Activated CD4-positive, alpha-beta T cell treated with anti-CD3 and anti-CD28 coated beads, Interleukin-2, Interleukin-4, amounts not matched to agents 100 ng/mL and 50 ng/mL, durations not matched to agents 16 hours and 8 hours (primary cell): ENCODE measurements around the gene NCAM1.
A peak's percentile ranks its signal among the peaks of the same experiment; 100 is the strongest.

Source experiments
- DNase-seq: peaks from one replicate; pipeline ENCODE4 v3.0.0-alpha.2; 2020; ENCODE audit warnings: low spot score

The NCAM1 gene

GRCh38 chr11:113201054-113201818 lies 240.0 kb downstream of the NCAM1 start:
- DNase-seq: no peak

DNA sequence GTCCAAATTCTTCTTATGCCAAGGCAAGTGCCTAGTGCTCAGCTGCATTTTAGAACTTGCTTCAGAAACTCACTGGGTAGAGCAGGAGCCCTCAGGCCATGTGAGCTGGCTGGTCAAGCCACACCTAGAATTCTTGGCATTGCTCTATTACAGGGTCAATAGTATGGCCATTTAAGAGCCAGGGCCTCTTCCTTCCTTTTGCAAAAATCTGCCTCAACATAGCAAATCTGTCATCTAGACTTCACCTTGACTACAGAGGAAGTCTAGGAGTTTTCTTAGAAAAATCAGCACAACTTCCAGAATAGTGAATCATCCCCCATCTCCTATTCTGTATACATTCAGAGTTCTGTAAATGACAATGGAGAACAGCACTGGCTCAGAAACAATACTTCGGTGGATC lies 241.2 kb downstream of the NCAM1 start:
- no peak for DNase-seq

GRCh38 chr11:113203141-113203753 lies 242.0 kb downstream of the NCAM1 start:
- no peak for DNase-seq

DNA sequence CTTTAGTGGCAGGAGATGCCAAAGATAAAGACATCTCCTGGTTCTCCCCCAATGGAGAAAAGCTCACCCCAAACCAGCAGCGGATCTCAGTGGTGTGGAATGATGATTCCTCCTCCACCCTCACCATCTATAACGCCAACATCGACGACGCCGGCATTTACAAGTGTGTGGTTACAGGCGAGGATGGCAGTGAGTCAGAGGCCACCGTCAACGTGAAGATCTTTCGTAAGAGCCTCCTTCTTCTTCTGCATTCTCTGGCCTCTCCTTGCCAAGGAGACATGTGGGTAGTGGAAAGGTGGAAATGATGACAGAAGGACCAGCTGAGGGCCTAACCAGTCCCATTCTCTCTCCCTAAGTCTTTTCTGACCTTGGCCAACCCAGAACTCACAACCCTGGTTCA lies 243.1 kb downstream of the NCAM1 start:
- no peak for DNase-seq

- DNase-seq: no peak
These were observed 252.3 kb downstream of the NCAM1 start for GRCh38 chr11:113213549-113213948.

- DNase-seq: no peak
These were observed 261.0 kb downstream of the NCAM1 start for GRCh38 chr11:113222241-113222640.

DNA sequence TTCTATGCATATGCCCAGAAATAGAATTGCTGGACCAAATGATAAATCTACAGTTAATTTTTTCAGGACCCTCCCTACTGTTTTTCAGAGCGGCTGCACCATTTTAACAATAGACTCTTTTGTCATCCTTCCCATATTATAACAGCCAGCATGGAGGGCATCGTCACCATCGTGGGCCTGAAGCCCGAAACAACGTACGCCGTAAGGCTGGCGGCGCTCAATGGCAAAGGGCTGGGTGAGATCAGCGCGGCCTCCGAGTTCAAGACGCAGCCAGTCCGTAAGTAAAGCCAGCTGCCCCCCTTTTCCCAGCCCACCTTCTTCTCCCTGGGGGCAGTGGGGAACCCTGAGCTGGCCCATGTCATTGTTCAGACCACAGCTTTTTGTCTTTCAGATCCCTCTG lies 273.7 kb downstream of the NCAM1 start:
- no peak for DNase-seq

DNA sequence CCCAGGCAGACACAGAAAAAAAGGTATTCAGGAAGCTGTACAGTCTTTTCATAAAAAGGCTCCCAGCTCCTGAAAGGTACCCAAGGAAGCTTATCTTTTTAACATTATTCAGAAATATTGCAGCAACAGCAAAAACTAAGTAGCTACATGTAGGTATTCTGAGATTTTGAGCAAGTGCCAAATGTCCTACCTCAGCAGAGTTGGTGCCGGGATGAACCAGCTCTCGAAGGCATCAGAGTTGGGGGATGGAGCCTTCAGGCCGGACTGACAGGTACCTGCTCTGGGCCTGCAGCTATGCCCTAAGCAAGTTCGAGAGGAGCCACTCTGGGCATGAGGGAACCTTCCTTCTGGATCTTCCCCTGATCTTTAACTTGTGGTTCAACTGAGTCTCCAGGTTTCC lies 276.0 kb downstream of the NCAM1 start:
- no peak for DNase-seq

DNA sequence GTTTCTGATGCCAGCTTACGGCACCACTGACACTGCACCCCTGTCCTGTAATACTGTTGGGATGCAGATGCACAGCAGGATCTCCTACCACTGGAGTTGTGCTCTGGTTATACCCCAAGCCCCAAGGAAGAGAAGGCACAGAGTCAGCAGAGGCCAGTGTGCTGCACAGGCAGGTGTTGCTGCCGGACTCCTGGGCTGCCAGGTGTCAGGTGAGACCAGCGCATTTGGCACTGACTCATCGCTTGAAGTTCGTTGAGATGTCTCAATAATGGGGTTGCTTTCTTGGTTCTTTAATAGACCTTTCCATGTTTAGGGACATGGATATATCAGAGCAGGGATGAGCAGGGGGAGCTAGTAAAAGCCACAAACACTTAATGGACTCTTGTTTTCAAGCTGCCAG lies 277.5 kb downstream of the NCAM1 start:
- DNase-seq: no peak

- DNase-seq: no peak
These were observed 279.2 kb downstream of the NCAM1 start for GRCh38 chr11:113240389-113240788.

- no peak for DNase-seq
These were observed 279.8 kb downstream of the NCAM1 start for GRCh38 chr11:113240790-113241635.

DNA sequence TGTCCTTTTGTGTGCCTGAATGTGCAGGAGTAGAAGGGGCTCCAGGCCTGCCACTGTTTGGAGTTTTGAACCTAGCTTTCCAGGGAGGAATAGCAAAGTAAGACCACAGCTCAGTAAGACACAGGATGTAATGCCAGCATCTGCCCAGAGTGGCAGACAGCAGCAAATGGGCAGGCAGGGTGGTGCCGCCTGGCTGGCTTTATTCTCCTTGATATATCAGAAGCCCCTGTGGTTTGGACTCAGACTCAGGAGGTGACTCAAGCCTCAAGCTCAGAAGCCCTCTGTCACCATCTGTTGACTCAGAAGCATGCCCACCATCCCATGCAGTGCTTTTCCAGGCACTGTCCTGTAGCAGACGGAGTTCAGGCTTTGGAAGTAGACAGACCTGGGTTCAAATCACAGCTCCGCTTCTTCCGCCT lies 280.4 kb downstream of the NCAM1 start:
- no peak for DNase-seq

DNA sequence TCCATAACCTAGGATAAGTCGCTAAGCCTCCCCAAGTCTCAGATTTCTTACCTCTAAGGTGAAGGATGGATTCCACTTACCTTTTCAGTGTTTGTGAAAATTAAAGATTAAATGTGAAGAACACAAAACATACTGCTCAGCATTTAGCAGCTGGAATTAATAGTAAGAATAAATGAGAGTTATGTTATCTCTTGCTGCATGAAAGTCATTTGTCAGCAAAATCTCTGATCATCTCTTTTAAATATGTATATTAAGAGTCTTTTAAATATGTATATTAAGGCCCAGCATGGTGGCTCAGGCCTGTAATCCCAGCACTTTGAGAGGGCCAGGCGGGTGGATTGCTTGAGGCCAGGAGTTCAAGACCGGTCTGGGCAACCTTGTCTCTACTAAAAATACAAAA lies 280.8 kb downstream of the NCAM1 start:
- no peak for DNase-seq

GRCh38 chr11:113242767-113243397 lies 281.7 kb downstream of the NCAM1 start:
- peak; percentile 69 for DNase-seq

DNA sequence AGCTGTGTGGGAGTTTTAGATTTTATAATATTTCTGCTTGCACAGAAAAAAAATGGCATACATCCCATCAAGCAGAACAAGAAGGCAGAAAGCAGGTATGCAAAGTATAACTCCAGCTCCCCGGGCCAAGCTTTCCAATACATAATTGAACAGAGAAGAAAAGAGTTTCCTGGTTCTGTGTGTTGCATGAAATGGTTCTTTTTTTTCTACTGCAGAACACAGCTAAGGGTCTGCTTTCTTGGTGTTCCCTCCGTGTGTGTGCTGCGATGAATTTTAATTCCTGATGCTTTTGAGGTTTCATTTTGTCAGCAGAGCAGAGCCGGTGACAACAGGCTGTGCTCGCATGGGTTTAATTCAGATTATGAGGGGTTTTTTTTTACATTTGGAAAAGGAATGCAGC lies 282.5 kb downstream of the NCAM1 start:
- no peak for DNase-seq

DNA sequence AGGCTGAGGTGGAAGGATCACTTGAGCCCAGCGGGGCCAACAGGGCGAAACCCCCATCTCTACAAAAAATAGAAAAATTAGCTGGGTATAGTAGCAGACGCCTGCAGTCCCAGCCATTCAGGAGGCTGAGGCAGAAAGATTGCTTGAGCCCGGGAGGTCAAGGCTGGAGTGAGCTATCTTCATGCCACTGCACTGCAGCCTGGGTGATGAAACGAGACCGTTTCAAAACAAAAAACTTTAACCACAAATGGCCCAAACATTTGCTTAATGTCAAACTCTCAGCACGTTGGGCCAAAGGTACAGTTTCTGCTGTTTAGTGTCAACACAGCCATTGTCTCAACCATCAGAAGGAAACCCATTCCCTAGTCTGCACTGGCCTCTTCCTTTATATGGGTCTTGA lies 284.0 kb downstream of the NCAM1 start:
- no peak for DNase-seq

DNA sequence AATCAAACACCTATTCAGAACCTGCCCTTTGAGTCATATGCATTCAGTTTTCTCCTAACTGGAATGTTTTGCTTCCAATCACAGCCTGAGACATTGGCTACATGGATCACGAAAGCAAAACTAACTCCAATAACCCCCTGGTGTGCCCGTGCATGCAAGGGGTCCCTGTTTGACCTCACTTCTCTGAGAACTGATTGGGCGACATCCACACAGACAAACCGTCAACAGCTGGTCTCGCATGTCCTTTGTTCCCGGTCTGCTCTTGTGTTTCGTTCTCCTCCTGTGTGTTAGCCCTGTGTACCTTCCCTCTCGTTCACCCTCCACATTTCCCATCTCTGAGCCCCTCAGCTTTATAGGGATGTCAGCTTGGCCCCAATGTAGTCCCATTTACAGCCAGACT lies 286.0 kb downstream of the NCAM1 start:
- no peak for DNase-seq

GRCh38 chr11:113247966-113248365 lies 286.7 kb downstream of the NCAM1 start:
- no peak for DNase-seq

DNA sequence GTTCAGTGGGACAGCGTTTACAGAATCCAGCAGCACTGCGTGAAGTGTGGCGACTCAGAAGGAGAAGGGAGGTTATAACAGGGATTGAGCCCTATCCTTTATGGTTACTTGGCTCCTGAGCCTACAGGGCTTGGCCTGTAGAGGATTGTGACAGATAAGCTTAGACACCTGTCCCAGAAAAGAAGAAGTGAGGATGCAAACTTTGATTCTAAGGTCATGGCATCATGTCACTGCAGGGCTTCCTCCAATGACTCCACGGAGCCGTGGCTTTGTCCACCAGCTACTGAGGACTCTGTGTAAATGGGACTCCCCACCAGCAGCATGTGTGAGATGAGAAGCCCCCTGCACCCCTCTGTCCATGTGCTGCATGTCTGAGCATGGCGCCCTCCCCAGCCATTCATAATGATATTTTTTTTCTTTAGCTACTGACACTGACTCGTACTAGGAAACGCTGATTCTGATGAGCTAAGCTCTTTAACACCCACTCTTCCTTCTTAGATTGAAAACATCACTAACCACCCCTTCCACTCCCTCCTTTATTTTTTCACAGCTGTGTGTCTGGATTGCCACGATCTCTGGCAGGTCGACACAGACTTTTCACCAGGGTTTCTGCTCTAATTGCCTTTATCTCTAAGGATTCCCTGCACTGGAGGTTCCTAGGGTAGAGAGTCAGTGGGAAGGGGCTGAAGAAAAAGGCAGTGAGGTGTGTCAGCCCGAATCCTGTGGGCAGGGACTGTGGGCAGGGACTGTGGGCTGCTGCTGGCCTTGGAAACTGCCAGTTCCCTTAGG lies 287.7 kb downstream of the NCAM1 start:
- DNase-seq: no peak

DNA sequence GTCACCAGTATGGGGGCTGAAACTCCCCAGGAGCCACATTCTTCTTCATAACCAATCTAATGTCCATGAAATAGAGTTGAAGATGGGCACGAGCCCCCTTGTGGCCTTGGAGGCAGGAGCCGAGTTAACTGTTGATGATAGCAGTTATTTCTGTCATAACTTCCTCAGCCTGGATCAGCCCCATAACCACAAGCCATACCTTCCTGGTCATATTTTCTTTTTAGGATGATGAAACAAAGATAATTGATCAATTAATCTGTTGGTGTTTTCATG lies 288.2 kb downstream of the NCAM1 start:
- DNase-seq: no peak

DNA sequence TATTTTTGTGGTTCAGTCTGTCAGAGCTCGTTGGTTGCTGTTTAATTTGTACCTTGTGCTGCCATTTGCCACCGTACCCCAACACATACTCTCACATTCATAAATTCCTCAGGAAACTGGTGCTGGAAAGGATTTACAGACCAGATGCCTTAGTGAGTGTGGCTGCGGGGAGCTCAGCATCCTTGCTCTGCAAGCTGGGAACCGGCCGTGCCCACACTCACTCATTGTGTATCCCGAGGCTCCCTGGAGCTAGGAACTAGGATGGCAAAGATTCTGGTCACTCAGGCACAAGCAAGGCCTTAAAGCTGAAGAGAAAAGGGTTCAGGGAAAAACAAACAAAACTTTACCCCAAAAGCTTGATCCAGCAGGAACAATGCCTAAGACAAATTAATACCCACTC lies 288.6 kb downstream of the NCAM1 start:
- no peak for DNase-seq

DNA sequence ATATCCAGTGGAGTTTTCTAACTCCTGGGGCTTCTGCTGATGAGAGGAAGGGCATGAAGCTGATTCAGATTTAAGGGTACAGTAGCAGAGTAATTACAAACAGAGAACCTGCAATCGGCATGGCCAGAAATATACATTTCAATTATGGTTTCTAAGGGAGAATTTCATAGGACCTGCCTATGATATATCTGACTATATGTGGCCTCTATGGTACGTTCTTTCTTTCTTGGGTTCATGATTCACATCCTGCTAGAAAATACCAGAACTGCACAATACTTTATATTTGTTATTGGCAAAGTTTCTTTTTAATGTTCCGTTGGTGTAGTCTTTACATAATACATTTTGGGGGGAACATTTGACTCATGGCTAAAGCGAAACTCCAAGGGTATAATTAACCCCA lies 290.1 kb downstream of the NCAM1 start:
- no peak for DNase-seq
